NB4 (cell line): ENCODE data around the gene ADGRE1.

ENCODE experiments used
- CTCF ChIP-seq: IDR thresholded peaks from one replicate; pipeline ENCODE4 v1.5.1; 2012; ENCODE audit warnings: low read depth, low read length
- POLR2A ChIP-seq: IDR thresholded peaks from 2 replicates; pipeline ENCODE4 v1.6.1; 2011; ENCODE audit warnings: mild to moderate bottlenecking; ENCODE audit not compliant: insufficient read length; ENCODE audit errors: extremely low read depth

DNA sequence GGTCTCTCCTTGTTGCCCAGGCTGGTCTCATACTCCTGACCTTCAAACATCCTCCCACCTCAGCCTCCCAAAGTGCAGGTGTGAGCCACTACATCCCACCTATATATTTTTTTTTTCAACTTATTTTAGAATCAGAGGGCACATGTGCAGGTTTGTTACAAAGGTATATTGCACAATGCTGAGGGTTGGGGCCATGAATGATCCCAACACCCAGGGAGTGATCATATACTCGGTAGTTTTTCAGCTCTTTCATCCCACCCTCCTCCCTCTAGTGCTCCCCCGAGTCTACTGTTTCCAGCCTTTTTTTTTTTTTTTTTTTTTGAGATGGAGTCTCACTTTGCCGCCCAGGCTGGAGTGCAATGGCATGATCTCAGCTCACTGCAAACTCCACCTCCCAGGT, 38.4 kb upstream of the ADGRE1 start:
- TF ChIP-seq POLR2A: no peak
- no peak for TF ChIP-seq CTCF
